ENCODE results near the gene TMEM186. TPM values are rescaled to one million over a fixed set of nuclear protein-coding genes. Genes with fewer than 3 reads are reported as not detected.
"Not testable (repeated sequence)": the region's sequence is repeated elsewhere in the genome, so short reads cannot be mapped to it uniquely, and the experiment has no call there.

The TMEM186 gene
- total RNA-seq, 2 donors from 2014 or later = 10.3 to 12.1 TPM

- no peak for ATAC-seq
- intact Hi-C loops (cut with DNase I) = no loop called here
Observed at GRCh38 chr16:8816967-8817655, 19.7 kb upstream of the TMEM186 start.

GRCh38 chr16:8814095-8814806 lies 16.8 kb upstream of the TMEM186 start:
- no peak for DNase-seq
- intact Hi-C loops (cut with DNase I) = no loop called here
- ATAC-seq = no peak

More at GRCh38 chr16:8816967-8817655, 19.7 kb upstream of the TMEM186 start:
- no peak for DNase-seq

- intact Hi-C loops (cut with DNase I) = no loop called here
- no peak for ATAC-seq
- DNase-seq = no peak
Observed at GRCh38 chr16:8812162-8812843, 14.9 kb upstream of the TMEM186 start.

GRCh38 chr16:8808613-8809353 lies 11.3 kb upstream of the TMEM186 start:
- intact Hi-C loops (cut with DNase I) = loop anchor here in 1 of 2 donors (10.0 kb wide), 1 partner anchor 66 kb away; no protein-coding TSS in a partner anchor
- ATAC-seq (peak in 1 of 2 donors; percentile 41), DNase-seq (no peak)

- DNase-seq = no peak
- ATAC-seq = no peak
- intact Hi-C loops (cut with DNase I) = loop anchor here in 1 of 2 donors (10.0 kb wide), 1 partner anchor 67 kb away; no protein-coding TSS in a partner anchor
Observed at GRCh38 chr16:8808009-8808408, 10.6 kb upstream of the TMEM186 start.

GRCh38 chr16:8807189-8807588 lies 9.8 kb upstream of the TMEM186 start:
- intact Hi-C loops (cut with DNase I) = loop anchor here in 1 of 2 donors (10.0 kb wide), 1 partner anchor 68 kb away; no protein-coding TSS in a partner anchor
- DNase-seq = no peak
- ATAC-seq = no peak

- ATAC-seq = no peak
- no peak for DNase-seq
- intact Hi-C loops (cut with DNase I) = loop anchor here in 1 of 2 donors (10.0 kb wide), 1 partner anchor 68 kb away; no protein-coding TSS in a partner anchor
Observed at GRCh38 chr16:8806272-8806983, 9.0 kb upstream of the TMEM186 start.

- intact Hi-C loops (cut with DNase I) = loop anchor here in 1 of 2 donors (10.0 kb wide), 1 partner anchor 70 kb away; no protein-coding TSS in a partner anchor
- DNase-seq (no peak), ATAC-seq (no peak)
Observed at GRCh38 chr16:8804313-8804712, 6.9 kb upstream of the TMEM186 start.

- DNase-seq, ATAC-seq: not testable (repeated sequence)
- intact Hi-C loops (cut with DNase I) = loop anchor here in 1 of 2 donors (10.0 kb wide), 1 partner anchor 71 kb away; no protein-coding TSS in a partner anchor
Observed at GRCh38 chr16:8803733-8804132, 6.3 kb upstream of the TMEM186 start.

- ATAC-seq (no peak), DNase-seq (no peak)
- intact Hi-C loops (cut with DNase I) = loop anchor here in 1 of 2 donors (10.0 kb wide), 1 partner anchor 73 kb away; no protein-coding TSS in a partner anchor
Observed at GRCh38 chr16:8801701-8802100, 4.3 kb upstream of the TMEM186 start.

- intact Hi-C loops (cut with DNase I) = loop anchor here in 1 of 2 donors (10.0 kb wide), 2 partner anchors 86 to 224 kb away; partner anchors contain the start of gene LITAFD
- ATAC-seq = peak in 1 of 2 donors; percentile 6
- no peak for DNase-seq
Observed at GRCh38 chr16:8798535-8799157, 1.2 kb upstream of the TMEM186 start.

- no peak for DNase-seq
- intact Hi-C loops (cut with DNase I) = loop anchor here in 1 of 2 donors (10.0 kb wide), 2 partner anchors 87 to 223 kb away; partner anchors contain the start of gene LITAFD
- peak in 1 of 2 donors; percentile 41 for ATAC-seq
Observed at GRCh38 chr16:8798174-8798527, 712 bp upstream of the TMEM186 start.

GRCh38 chr16:8796469-8797363 lies 723 bp downstream of the TMEM186 start:
- ATAC-seq = peak in 1 of 2 donors; percentile 0
- intact Hi-C loops (cut with DNase I) = loop anchor here in 1 of 2 donors (10.0 kb wide), 2 partner anchors 88 to 222 kb away; partner anchors contain the start of gene LITAFD

GRCh38 chr16:8795818-8796217 lies 1.6 kb downstream of the TMEM186 start:
- no peak for ATAC-seq
- no peak for DNase-seq
- intact Hi-C loops (cut with DNase I) = loop anchor here in 1 of 2 donors (10.0 kb wide), 2 partner anchors 89 to 221 kb away; partner anchors contain the start of gene LITAFD

More at GRCh38 chr16:8796469-8797363, 723 bp downstream of the TMEM186 start:
- no peak for DNase-seq

- intact Hi-C loops (cut with DNase I) = loop anchor here in 1 of 2 donors (10.0 kb wide), 2 partner anchors 90 to 220 kb away; partner anchors contain the start of gene LITAFD
- no peak for ATAC-seq
- no peak for DNase-seq
Observed at GRCh38 chr16:8795091-8795490, 2.3 kb downstream of the TMEM186 start.

GRCh38 chr16:8788578-8789172 lies 8.8 kb downstream of the TMEM186 start:
- no peak for ATAC-seq
- intact Hi-C loops (cut with DNase I) = no loop called here

More at GRCh38 chr16:8788578-8789172, 8.8 kb downstream of the TMEM186 start:
- no peak for DNase-seq
